Thoracic aorta (tissue), 2 donors: ENCODE data around the gene FIBCD1. TPM values are rescaled to one million over a fixed set of nuclear protein-coding genes. Genes with fewer than 3 reads are reported as not detected.
A peak's percentile ranks its signal among the peaks of the same experiment; 100 is the strongest.

ENCODE experiments used
- ATAC-seq: fragments of 150-250 bp; one replicate; pipeline ENCODE4 v1.8.0; 2017; ENCODE audit warnings: low read depth; ENCODE audit not compliant: insufficient number of reproducible peaks, low FRiP score
- DNase-seq: peaks from one replicate; pipeline ENCODE4 v3.0.0-alpha.2; 2020; ENCODE audit warnings: low spot score
- H3K27ac ChIP-seq, 2 donors: fragments of 200-600 bp; sonication (generic); 1 replicate in 1 of 2; 2 replicates in 1 of 2; pipeline ENCODE4 v1.5.1; 2016; ENCODE audit warnings: mild to moderate bottlenecking in 2 of 2, moderate library complexity in 2 of 2
- H3K27me3 ChIP-seq: fragments of 200-600 bp; sonication (generic); replicated peaks from 2 replicates; pipeline ENCODE4 v1.6.0; 2016; ENCODE audit warnings: mild to moderate bottlenecking; ENCODE audit not compliant: insufficient read depth
- H3K36me3 ChIP-seq: fragments of 200-600 bp; sonication (generic); one replicate; pipeline ENCODE4 v1.5.1; 2016
- H3K4me1 ChIP-seq, 2 donors: fragments of 200-600 bp; sonication (generic); 1 replicate in 1 of 2; 2 replicates in 1 of 2; pipeline versions ENCODE4 v1.5.1 to v1.6.0; 2016; ENCODE audit warnings: low read depth in 2 of 2, mild to moderate bottlenecking in 1 of 2; ENCODE audit not compliant: control insufficient read depth in 1 of 2
- H3K4me3 ChIP-seq: fragments of 200-600 bp; sonication (generic); 2 replicates; pipeline ENCODE4 v1.5.1; 2016; ENCODE audit warnings: mild to moderate bottlenecking
- H3K9me3 ChIP-seq: fragments of 200-600 bp; sonication (generic); 2 replicates; pipeline ENCODE4 v1.5.1; 2016
- CTCF ChIP-seq: fragments of 200-600 bp; sonication (generic); IDR thresholded peaks from one replicate; pipeline ENCODE4 v1.5.1; 2019; ENCODE audit warnings: antibody characterized with exemption
- total RNA-seq, 2 donors: library from RNA; depleted of rRNA; stranded (reverse); fragments of >200 nt; gene quantifications; one replicate each; pipeline versions ENCODE4 v1.1.0 to v1.2.3, GENCODE V29; 2016

The FIBCD1 gene
- total RNA-seq, 2 donors from 2014 or later: not detected

- no peak for DNase-seq
Measured at GRCh38 chr9:130854835-130855234, 84.2 kb downstream of the FIBCD1 start.

GRCh38 chr9:130854092-130854491, 85.0 kb downstream of the FIBCD1 start:
- Histone ChIP-seq H3K27me3 (no peaks in the 10 kb centered on the region), H3K4me3 (no peak overlapping the region), H3K36me3 (peaks cover 20% of the 10 kb centered on the region), H3K4me1 (peaks cover 10 to 50% of the 10 kb centered on the region in 2 donors), H3K9me3 (no peaks in the 10 kb centered on the region), H3K27ac (no peak overlapping the region)
- DNase-seq: no peak
- no peak for TF ChIP-seq CTCF
- ATAC-seq: no peak

More at GRCh38 chr9:130854835-130855234, 84.2 kb downstream of the FIBCD1 start:
- H3K4me1 ChIP-seq: peaks cover 5 to 50% of the 10 kb centered on the region in 2 donors
- no peaks in the 10 kb centered on the region for H3K27me3 ChIP-seq
- ATAC-seq: no peak
- no peak overlapping the region for H3K4me3 ChIP-seq
- peaks cover 20% of the 10 kb centered on the region for H3K36me3 ChIP-seq
- H3K27ac ChIP-seq: no peak overlapping the region
- no peak for TF ChIP-seq CTCF
- H3K9me3 ChIP-seq: no peaks in the 10 kb centered on the region

- ATAC-seq: no peak
- H3K9me3 ChIP-seq: no peaks in the 10 kb centered on the region
- no peak overlapping the region for H3K4me3 ChIP-seq
- H3K4me1 ChIP-seq: peaks cover 18 to 50% of the 10 kb centered on the region in 2 donors
- H3K36me3 ChIP-seq: peaks cover 20% of the 10 kb centered on the region
- H3K27me3 ChIP-seq: no peaks in the 10 kb centered on the region
- TF ChIP-seq CTCF: no peak
- no peak for DNase-seq
- H3K27ac ChIP-seq: peak overlapping the region; percentile 64 to 98
Measured at GRCh38 chr9:130852801-130853200, 86.2 kb downstream of the FIBCD1 start.

Other genes starting within 250 kb of the FIBCD1 start
- 10 to 100 TPM; 12.3 to 33.3 TPM for gene EXOSC2, start 245.5 kb downstream of the FIBCD1 start, total RNA-seq
- gene ABL1, start 104.0 kb downstream of the FIBCD1 start, total RNA-seq: 100 to 1,000 TPM in 1 of 2 donors, 10 to 100 TPM in 1; 62.8 to 123 TPM
- gene QRFP, start 42.4 kb downstream of the FIBCD1 start, total RNA-seq: not detected
- 1 to 10 TPM in 1 of 2 donors, under 1 TPM in 1; 0.54 to 2.8 TPM for gene LAMC3, start 69.9 kb upstream of the FIBCD1 start, total RNA-seq
- 10 to 100 TPM; 18.8 to 21.9 TPM for gene AIF1L, start 157.3 kb upstream of the FIBCD1 start, total RNA-seq
- 10 to 100 TPM; 44.3 to 55.0 TPM for gene NUP214, start 186.3 kb upstream of the FIBCD1 start, total RNA-seq